SK-N-SH treated with all-trans-retinoic acid at 6 μM for 48 hours (cell line): ENCODE measurements around the gene SYCP2L.
"Not testable (repeated sequence)": the region's sequence is repeated elsewhere in the genome, so short reads cannot be mapped to it uniquely, and the experiment has no call there.

Experiments used
- ATAC-seq: fragments of 200-7000 bp; cut with Tn5 transposase; 3 replicates; pipeline ENCODE4 v1.9.1; 2020; ENCODE audit warnings: mild to moderate bottlenecking, moderate library complexity
- ARNTL ChIP-seq: fragments of 450-650 bp; formaldehyde crosslinking; IDR thresholded peaks from 2 replicates; pipeline ENCODE4 v1.5.0; 2020; ENCODE audit warnings: low read depth, mild to moderate bottlenecking, moderate library complexity, borderline replicate concordance
- BACH2 ChIP-seq: fragments of 250-450 bp; sonication (Bioruptor Pico); IDR thresholded peaks from 2 replicates; pipeline ENCODE4 v1.9.0; 2021; ENCODE audit warnings: mild to moderate bottlenecking, borderline replicate concordance
- CSDC2 ChIP-seq: fragments of 250-450 bp; sonication (Bioruptor Pico); IDR thresholded peaks from 2 replicates; pipeline ENCODE4 v1.5.0; 2020; ENCODE audit warnings: mild to moderate bottlenecking, moderate library complexity
- ESRRG ChIP-seq: fragments of 250-450 bp; sonication (Bioruptor Pico); IDR thresholded peaks from 2 replicates; pipeline ENCODE4 v1.6.1; 2021; ENCODE audit warnings: mild to moderate bottlenecking
- GLIS3 ChIP-seq: fragments of 250-450 bp; sonication (Bioruptor Pico); IDR thresholded peaks from 2 replicates; pipeline ENCODE4 v1.5.0; 2020; ENCODE audit warnings: mild to moderate bottlenecking, moderate library complexity
- ISL1 ChIP-seq: fragments of 250-450 bp; sonication (Bioruptor Pico); IDR thresholded peaks from 2 replicates; pipeline ENCODE4 v2.1.2; 2022; ENCODE audit warnings: mild to moderate bottlenecking, moderate library complexity
- OSR1 ChIP-seq: fragments of 250-450 bp; sonication (Bioruptor Pico); IDR thresholded peaks from 2 replicates; pipeline ENCODE4 v1.8.0; 2022; ENCODE audit warnings: moderate library complexity, mild to moderate bottlenecking, inconsistent platforms
- PATZ1 ChIP-seq: fragments of 250-450 bp; sonication (Bioruptor Pico); IDR thresholded peaks from 2 replicates; pipeline ENCODE4 v1.8.0; 2020; ENCODE audit warnings: mild to moderate bottlenecking, moderate library complexity, borderline replicate concordance
- POU6F1 ChIP-seq: fragments of 250-450 bp; sonication (Bioruptor Pico); IDR thresholded peaks from 2 replicates; pipeline ENCODE4 v1.8.0; 2021; ENCODE audit warnings: low read depth, mild to moderate bottlenecking, moderate library complexity, borderline replicate concordance
- PPARA ChIP-seq: fragments of 250-450 bp; sonication (Bioruptor Pico); IDR thresholded peaks from 2 replicates; pipeline ENCODE4 v1.5.0; 2020; ENCODE audit warnings: mild to moderate bottlenecking, borderline replicate concordance
- RARB ChIP-seq: fragments of 250-450 bp; sonication (Bioruptor Pico); IDR thresholded peaks from 2 replicates; pipeline ENCODE4 v1.8.0; 2021; ENCODE audit warnings: mild to moderate bottlenecking, moderate library complexity
- SNAI2 ChIP-seq: fragments of 250-450 bp; sonication (Bioruptor Pico); IDR thresholded peaks from 2 replicates; pipeline ENCODE4 v1.5.0; 2020; ENCODE audit warnings: mild to moderate bottlenecking, moderate library complexity
- TCF4 ChIP-seq: fragments of 250-450 bp; sonication (Bioruptor Pico); IDR thresholded peaks from 2 replicates; pipeline ENCODE4 v1.8.0; 2021; ENCODE audit warnings: mild to moderate bottlenecking, moderate library complexity, borderline replicate concordance
- TSHZ2 ChIP-seq: fragments of 250-450 bp; sonication (Bioruptor Pico); IDR thresholded peaks from 2 replicates; pipeline ENCODE4 v1.5.0; 2020; ENCODE audit warnings: mild to moderate bottlenecking, moderate library complexity
- ZC3H10 ChIP-seq: fragments of 250-450 bp; sonication (Bioruptor Pico); IDR thresholded peaks from 2 replicates; pipeline ENCODE4 v1.5.1; 2021; ENCODE audit warnings: mild to moderate bottlenecking, moderate library complexity
- ZFP3 ChIP-seq: fragments of 250-450 bp; sonication (Bioruptor Pico); IDR thresholded peaks from 2 replicates; pipeline ENCODE4 v1.5.0; 2020; ENCODE audit warnings: mild to moderate bottlenecking, moderate library complexity
- ZFP30 ChIP-seq: fragments of 450-650 bp; formaldehyde crosslinking; IDR thresholded peaks from 2 replicates; pipeline ENCODE4 v1.5.0; 2022; ENCODE audit warnings: mild to moderate bottlenecking, moderate library complexity
- ZNF565 ChIP-seq: fragments of 450-650 bp; formaldehyde crosslinking; conservative IDR thresholded peaks from 2 replicates; pipeline ENCODE4 v1.5.0; 2020; ENCODE audit warnings: low read depth, mild to moderate bottlenecking, moderate library complexity
- ZNF70 ChIP-seq: fragments of 450-650 bp; formaldehyde crosslinking; IDR thresholded peaks from 2 replicates; pipeline ENCODE4 v1.5.0; 2020; ENCODE audit warnings: mild to moderate bottlenecking, moderate library complexity
- ZNF8 ChIP-seq: fragments of 450-650 bp; formaldehyde crosslinking; IDR thresholded peaks from 2 replicates; pipeline ENCODE4 v1.5.0; 2020; ENCODE audit warnings: mild to moderate bottlenecking, moderate library complexity
- TF ChIP-seq, protein P1 (sequence below): fragments of 250-450 bp; sonication (Bioruptor Pico); IDR thresholded peaks from 2 replicates; pipeline ENCODE4 v1.5.1; 2020; ENCODE audit warnings: low read depth, mild to moderate bottlenecking, moderate library complexity

Gene SYCP2L

DNA sequence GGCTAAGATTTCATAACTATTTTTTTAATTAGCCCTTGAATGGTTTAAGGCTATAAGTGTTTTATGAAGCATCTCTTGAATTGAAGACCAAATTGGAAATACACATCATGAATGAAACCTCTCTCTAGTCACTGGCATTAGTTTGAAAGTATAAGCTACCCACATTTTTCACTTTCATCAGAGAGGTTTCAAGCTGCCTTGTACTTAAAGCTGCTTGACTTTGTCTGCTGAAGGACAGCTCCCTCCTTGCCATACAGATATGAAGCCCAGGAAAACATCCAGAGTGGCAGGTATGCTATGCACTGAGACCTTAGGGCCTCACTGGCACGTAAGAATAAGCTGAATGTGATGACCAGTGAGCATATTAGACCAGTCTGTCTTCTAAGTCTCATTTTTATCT lies 94.6 kb downstream of the SYCP2L start:
- no peak for ATAC-seq
- no peak for TF ChIP-seq CSDC2 (CRISPR knock-in tag)

DNA sequence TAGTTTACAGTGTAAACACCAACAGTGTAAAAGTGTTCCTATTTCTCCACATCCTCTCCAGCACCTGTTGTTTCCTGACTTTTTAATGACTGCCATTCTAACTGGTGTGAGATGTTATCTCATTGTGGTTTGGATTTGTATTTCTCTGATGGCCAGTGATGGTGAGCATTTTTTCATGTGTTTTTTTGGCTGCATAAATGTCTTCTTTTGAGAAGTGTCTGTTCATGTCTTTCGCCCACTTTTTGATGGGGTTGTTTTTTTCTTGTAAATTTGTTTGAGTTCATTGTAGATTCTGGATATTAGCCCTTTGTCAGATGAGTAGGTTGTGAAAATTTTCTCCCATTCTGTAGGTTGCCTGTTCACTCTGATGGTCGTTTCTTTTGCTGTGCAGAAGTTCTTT lies 98.1 kb downstream of the SYCP2L start:
- ATAC-seq = not testable (repeated sequence)

- TF ChIP-seq RARB (CRISPR knock-in tag) = no peak
- TF ChIP-seq ARNTL (CRISPR knock-in tag) = no peak
- TF ChIP-seq, protein P1, sequence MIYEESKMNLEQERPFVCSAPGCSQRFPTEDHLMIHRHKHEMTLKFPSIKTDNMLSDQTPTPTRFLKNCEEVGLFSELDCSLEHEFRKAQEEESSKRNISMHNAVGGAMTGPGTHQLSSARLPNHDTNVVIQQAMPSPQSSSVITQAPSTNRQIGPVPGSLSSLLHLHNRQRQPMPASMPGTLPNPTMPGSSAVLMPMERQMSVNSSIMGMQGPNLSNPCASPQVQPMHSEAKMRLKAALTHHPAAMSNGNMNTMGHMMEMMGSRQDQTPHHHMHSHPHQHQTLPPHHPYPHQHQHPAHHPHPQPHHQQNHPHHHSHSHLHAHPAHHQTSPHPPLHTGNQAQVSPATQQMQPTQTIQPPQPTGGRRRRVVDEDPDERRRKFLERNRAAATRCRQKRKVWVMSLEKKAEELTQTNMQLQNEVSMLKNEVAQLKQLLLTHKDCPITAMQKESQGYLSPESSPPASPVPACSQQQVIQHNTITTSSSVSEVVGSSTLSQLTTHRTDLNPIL (CRISPR knock-in tag) = no peak
- TF ChIP-seq ZNF8 = no peak
- no peak for TF ChIP-seq CSDC2 (CRISPR knock-in tag)
- TF ChIP-seq ZNF70 (CRISPR knock-in tag) = no peak
- no peak for TF ChIP-seq ISL1 (CRISPR knock-in tag)
- TF ChIP-seq ZC3H10 (CRISPR knock-in tag) = no peak
- TF ChIP-seq OSR1 (CRISPR knock-in tag) = no peak
- TF ChIP-seq GLIS3 (CRISPR knock-in tag) = no peak
- no peak for TF ChIP-seq ZFP3 (CRISPR knock-in tag)
- no peak for TF ChIP-seq POU6F1 (CRISPR knock-in tag)
- no peak for TF ChIP-seq TCF4 (CRISPR knock-in tag)
- no peak for TF ChIP-seq PPARA (CRISPR knock-in tag)
- no peak for TF ChIP-seq ZFP30 (CRISPR knock-in tag)
- no peak for TF ChIP-seq SNAI2 (CRISPR knock-in tag)
- TF ChIP-seq ESRRG = no peak
- ATAC-seq = no peak
Observed at GRCh38 chr6:10989587-10989986, 102.7 kb downstream of the SYCP2L start.

DNA sequence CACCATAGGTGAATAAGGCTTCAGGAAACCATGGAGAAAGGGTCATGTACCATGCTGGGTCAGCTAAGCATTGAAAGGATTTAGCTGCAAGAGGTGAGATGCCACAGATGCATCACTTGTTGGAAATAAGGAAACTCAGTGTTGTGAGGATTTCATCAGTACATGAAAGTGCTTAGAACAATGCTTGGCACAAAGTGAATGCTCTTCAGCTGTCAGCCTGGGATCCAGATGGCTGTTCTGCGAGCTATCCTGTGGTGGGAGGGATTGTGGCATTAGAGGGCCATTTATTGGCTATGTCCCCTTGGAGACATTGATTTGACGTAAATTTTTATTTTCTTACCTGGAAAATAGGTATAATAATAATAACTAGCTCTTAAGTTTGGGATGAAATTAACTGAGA lies 104.3 kb downstream of the SYCP2L start:
- no peak for ATAC-seq
- TF ChIP-seq OSR1 (CRISPR knock-in tag) = no peak
- TF ChIP-seq ZFP30 (CRISPR knock-in tag) = no peak
- TF ChIP-seq PATZ1 = no peak
- no peak for TF ChIP-seq POU6F1 (CRISPR knock-in tag)
- TF ChIP-seq SNAI2 (CRISPR knock-in tag) = no peak
- TF ChIP-seq TSHZ2 = no peak
- TF ChIP-seq ARNTL (CRISPR knock-in tag) = no peak
- no peak for TF ChIP-seq ESRRG
- TF ChIP-seq, protein P1 (CRISPR knock-in tag) = no peak
- no peak for TF ChIP-seq RARB (CRISPR knock-in tag)
- no peak for TF ChIP-seq CSDC2 (CRISPR knock-in tag)
- no peak for TF ChIP-seq GLIS3 (CRISPR knock-in tag)
- TF ChIP-seq BACH2 = no peak
- no peak for TF ChIP-seq ZNF8
- no peak for TF ChIP-seq ZFP3 (CRISPR knock-in tag)
- TF ChIP-seq TCF4 (CRISPR knock-in tag) = no peak
- no peak for TF ChIP-seq ZNF565 (CRISPR knock-in tag)
- no peak for TF ChIP-seq ZC3H10 (CRISPR knock-in tag)
- no peak for TF ChIP-seq ZNF70 (CRISPR knock-in tag)
